HuH-7.5 (cell line): Measurements from ENCODE around the gene SPEM2.
"Not testable (repeated sequence)": the region's sequence is repeated elsewhere in the genome, so short reads cannot be mapped to it uniquely, and the experiment has no call there.

Experiments
- DNase-seq: peaks from one replicate; pipeline ENCODE4 v3.0.0; 2011; ENCODE audit warnings: low spot score

Gene SPEM2

GRCh38 chr17:7471729-7472128 lies 46.3 kb downstream of the SPEM2 start:
- DNase-seq: no peak

- DNase-seq: not testable (repeated sequence)
Observed at GRCh38 chr17:7474767-7475166, 49.4 kb downstream of the SPEM2 start.

DNA sequence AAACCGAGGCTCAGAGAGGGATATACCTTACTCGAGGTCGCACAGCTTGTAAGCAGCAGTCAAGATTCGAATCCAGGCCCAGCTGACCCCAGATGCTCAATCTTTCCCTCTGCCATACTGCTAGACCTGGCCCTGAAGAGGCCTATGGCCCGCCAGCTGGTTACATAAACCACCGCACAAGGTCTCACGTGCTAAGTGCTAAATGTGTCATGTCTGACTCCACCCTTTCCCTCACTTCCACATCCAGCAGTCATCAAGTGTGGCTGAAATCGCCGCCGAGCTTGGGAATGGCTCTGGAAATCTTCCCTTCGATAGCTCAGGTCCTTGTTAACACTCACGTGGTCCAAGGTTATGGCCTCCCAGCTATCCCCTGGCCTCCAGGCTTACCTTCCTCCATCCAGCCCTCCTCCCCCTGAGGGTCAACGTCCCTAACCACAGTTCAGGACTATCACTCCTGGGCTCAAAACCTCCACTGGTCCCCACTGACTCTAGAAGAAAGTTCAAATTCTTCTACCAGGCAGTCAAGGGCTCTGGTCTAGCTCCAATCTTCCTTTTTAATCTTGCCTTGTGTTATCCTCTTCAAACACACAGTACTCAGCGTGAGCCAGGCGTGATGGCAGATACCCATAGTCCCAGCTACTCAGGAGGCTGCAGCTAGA lies 50.5 kb downstream of the SPEM2 start:
- DNase-seq: no peak

GRCh38 chr17:7476494-7476893 lies 51.1 kb downstream of the SPEM2 start:
- no peak for DNase-seq

- DNase-seq: no peak
Observed at GRCh38 chr17:7476951-7477350, 51.5 kb downstream of the SPEM2 start.
